ENCODE measurements around the gene BOC.
A peak's percentile ranks its signal among the peaks of the same experiment; 100 is the strongest.

BOC gene

GRCh38 chr3:113186566-113186965 lies 24.8 kb upstream of the BOC start:
- DNase-seq: no peak

GRCh38 chr3:113193288-113193687 lies 18.1 kb upstream of the BOC start:
- no peak for DNase-seq

GRCh38 chr3:113193719-113194118 lies 17.6 kb upstream of the BOC start:
- DNase-seq: no peak

GRCh38 chr3:113194823-113195401 lies 16.4 kb upstream of the BOC start:
- no peak for DNase-seq

- DNase-seq: no peak
Measured at GRCh38 chr3:113200351-113200750, 11.0 kb upstream of the BOC start.

- no peak for DNase-seq
Measured at GRCh38 chr3:113200946-113201345, 10.4 kb upstream of the BOC start.

- no peak for DNase-seq
Measured at GRCh38 chr3:113204371-113204770, 7.0 kb upstream of the BOC start.

- DNase-seq: no peak
Measured at GRCh38 chr3:113205481-113205880, 5.9 kb upstream of the BOC start.

GRCh38 chr3:113210604-113211329 lies 590 bp upstream of the BOC start:
- no peak for DNase-seq

GRCh38 chr3:113212150-113212843 lies 940 bp downstream of the BOC start:
- DNase-seq: peak; percentile 17

- no peak for DNase-seq
Measured at GRCh38 chr3:113212844-113213375, 1.6 kb downstream of the BOC start.

GRCh38 chr3:113213896-113214587 lies 2.7 kb downstream of the BOC start:
- no peak for DNase-seq

GRCh38 chr3:113214917-113215595 lies 3.7 kb downstream of the BOC start:
- no peak for DNase-seq

GRCh38 chr3:113216393-113216792 lies 5.0 kb downstream of the BOC start:
- DNase-seq: no peak

- no peak for DNase-seq
Measured at GRCh38 chr3:113218011-113218680, 6.8 kb downstream of the BOC start.

- no peak for DNase-seq
Measured at GRCh38 chr3:113218681-113219045, 7.3 kb downstream of the BOC start.

- no peak for DNase-seq
Measured at GRCh38 chr3:113219605-113220300, 8.4 kb downstream of the BOC start.

- DNase-seq: no peak
Measured at GRCh38 chr3:113220721-113221120, 9.4 kb downstream of the BOC start.

- DNase-seq: no peak
Measured at GRCh38 chr3:113221721-113222257, 10.4 kb downstream of the BOC start.

GRCh38 chr3:113222451-113223086 lies 11.2 kb downstream of the BOC start:
- no peak for DNase-seq

All from activated CD4-positive, alpha-beta T cell treated with anti-CD3 and anti-CD28 coated beads for 48 hours (primary cell).